GM15510 (cell line): ENCODE results near the gene MSGN1.

Experiments
- POLR2A ChIP-seq: IDR thresholded peaks from 3 replicates; pipeline ENCODE4 v1.6.1; 2011; ENCODE audit warnings: borderline replicate concordance; ENCODE audit not compliant: insufficient read length; ENCODE audit errors: extremely low read depth

Gene MSGN1

DNA sequence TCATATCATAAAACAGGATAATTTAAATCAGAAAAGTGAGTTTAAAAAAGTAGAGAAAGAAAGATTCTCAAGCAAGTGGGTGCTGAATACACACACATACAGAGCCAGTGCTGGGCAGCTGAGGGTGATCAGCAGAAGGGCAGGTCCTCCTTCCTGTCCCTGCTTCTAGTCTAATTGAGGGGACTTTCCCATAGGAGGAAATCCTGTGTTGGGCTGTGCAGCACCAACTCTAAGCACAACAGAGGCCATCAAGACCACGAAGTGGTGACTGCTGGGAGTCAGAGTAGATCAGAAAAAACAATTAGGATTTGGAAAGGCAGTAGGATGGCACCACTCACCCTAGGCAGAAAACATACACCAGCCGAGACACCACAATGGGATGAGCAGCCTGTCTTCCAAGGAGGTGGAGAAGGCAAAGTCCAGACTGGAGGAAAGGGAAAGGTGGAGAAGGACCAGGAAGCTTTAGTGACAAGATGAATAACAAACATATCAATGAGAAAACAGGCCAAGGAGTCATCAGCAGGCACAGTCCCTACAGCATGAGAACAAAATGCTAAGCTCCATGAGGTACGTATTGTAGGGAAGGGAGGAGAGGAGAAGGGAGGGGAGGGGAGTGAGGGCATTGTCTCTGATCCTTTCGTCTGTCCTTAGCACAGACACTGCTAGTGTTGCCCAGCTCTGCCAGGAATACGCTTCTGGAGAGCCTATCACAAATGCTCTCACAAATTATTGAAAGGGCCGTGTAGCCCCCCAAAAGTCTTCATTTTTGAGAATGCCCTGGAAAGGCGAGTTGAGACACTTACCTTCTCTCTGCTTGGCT lies 16.7 kb upstream of the MSGN1 start:
- TF ChIP-seq POLR2A: no peak

DNA sequence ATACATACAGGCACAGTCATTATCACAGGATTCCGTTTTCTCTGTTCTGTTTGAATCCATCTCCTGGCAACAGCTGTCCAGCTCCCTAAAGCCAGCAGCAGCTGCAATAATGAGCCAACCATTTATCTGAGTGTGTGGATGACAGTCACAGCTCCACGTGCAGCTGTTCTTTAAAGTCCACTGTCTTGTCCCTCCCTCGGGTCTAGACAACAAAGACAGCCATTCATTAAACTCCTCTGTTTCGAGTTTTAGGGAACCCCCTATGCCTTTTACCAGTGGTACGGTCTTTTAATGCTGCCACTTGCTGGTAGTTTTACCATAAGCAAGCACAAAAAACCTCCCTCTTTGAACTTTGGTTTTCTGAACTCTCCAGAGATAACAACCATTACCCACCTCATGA lies 16.0 kb upstream of the MSGN1 start:
- TF ChIP-seq POLR2A: no peak

DNA sequence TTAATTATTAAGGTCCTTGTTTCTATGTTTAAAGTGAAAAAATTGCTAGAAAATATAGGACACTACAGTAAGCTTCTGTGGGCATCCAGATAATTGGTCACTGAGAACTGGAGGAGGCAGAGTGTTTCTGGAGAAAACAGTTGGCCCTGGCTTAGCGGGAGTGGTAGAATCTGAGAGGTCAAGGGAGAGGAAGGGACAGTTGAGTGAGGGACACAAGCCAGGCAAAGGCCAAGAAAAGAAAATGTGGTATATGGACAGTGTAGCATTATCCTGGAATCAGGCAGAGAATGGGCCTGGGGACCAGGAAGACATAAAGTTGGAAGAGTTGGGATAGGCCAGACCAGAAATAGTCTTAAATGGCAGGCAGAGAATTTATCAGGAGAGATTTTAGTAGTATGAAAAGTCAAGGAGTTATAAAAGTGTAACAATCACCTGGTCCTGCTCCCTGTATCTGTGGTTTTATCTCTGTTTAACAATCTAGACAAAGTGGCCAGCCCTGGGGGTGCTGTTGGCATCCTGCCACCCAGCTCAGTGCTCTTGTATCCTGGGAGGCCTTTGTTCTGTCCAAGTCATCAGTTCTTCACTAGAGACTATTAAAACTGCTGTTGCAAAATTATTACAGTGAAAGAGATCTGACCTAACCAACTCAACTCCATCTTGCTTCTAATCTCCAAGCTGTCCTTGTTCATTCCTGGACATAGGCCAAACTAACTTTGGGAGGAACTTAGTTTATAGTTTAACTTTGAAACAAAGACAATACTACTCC lies 15.4 kb upstream of the MSGN1 start:
- no peak for TF ChIP-seq POLR2A

DNA sequence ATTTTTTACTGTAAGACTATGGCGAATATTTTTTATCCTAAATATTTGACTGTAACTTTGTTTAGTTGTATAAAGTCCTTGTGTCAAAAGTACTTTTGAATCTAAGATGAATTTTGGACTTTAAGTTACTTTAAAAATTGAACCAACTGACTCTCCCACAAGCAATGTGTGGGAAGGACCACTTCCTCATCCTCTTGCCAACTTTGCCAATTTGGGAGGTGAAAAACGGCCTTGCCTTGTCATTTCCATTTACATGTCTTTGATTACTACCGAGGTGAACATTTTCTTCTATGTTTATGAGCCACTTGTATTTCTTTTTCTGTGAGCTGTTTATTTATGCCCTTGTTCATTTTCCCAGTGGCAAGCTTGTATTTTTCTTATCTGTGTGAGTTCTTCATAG lies 12.8 kb upstream of the MSGN1 start:
- no peak for TF ChIP-seq POLR2A

DNA sequence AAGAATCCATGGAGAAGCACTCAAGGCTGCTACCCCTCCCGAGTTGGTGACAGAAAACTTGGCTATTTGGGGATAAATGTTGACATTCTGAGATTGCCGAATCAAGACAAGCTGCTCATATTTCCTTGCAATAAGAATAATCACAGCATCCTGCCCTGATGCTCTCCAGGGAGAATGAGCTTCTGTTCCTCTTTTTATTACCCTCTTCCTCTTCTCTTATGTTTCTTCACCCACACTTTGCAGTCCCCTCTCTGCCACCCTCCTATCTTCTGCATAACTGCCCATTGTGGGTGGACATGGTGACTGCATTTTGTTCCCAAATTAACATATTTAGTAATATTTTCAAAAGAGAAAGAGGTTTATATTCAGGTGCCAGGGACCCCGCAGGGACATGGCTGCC lies 11.9 kb upstream of the MSGN1 start:
- no peak for TF ChIP-seq POLR2A

DNA sequence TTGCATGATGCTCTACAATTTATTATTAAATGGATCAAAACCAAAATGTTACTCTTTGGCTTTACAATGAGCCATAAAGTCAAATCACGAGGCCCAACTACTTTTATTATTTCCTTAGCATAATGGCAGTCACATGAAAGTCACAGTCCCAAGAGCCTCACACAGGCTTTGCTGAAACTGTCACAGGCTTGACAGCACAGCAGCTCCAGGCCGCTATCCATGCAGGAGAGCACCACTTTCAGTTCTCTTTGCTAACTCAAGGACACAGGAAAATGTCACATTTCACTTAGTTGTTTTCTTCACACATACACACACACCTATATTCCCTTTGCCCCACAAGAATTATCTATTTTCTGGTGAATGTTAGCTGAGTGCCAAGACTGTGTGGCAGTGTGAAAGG lies 11.1 kb upstream of the MSGN1 start:
- TF ChIP-seq POLR2A: no peak

DNA sequence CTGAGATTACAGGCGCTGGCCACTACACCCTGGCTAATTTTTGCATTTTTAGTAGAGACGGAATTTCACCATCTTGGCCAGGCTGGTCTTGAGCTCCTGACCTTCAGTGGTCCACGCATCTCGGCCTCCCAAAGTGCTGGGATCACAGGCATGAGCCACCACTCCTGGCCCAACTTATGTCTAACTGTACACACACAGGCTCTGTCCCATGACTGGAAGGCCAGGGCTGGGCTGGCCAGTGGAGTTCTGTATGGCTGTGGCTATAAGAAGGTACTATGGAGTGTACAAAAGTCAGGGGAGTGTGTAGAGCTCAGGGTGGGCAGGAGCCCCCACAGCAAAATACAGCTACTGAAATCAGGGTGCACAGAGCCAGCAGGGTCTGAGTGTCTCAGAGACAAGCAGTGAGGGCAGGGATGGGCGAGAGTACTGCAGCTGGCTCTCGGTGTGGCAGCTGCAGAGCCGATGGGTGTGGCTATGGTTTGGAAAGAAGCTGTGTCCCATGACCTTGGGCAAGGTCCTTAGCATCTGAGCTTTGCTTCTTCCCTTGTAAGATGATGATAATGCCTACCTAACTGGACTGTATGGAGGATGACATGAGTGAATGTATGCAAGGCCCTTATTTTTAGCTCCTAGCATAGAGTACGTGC lies 10.4 kb upstream of the MSGN1 start:
- TF ChIP-seq POLR2A: no peak

DNA sequence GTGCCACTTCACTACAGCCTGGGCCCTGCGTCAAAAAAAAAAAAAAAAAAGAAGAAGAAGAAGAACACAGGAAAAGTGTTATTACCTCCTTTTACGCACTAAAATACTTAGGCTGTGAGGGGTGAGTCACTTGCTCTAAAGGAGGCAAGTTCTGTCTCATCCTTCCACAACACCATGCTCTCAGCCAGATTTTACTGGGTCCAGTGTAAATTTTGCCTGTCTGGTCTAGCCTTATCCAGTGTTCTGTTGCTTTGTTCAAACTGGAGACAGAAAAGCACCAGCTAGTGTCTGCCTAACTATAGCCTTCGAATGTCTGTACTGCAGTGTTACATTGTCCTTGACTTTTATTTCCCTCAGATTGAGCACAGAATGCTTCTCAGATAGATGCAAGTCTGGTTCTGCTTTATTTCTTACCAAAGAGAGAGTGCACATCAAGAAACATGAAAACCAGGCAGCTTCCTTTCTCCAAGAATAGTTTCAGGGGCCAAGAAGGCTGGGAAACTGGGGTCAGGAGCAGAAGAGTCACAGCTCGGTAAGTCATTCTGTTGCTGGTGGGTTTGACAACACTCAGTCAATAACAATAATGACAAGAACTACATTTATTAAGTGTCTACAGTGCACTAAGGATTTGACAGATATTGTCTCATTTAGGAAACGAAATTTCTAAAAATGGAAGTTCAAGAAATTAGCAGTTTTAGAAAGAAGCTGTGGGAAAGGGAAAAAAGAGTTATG lies 3.1 kb upstream of the MSGN1 start:
- TF ChIP-seq POLR2A: no peak

DNA sequence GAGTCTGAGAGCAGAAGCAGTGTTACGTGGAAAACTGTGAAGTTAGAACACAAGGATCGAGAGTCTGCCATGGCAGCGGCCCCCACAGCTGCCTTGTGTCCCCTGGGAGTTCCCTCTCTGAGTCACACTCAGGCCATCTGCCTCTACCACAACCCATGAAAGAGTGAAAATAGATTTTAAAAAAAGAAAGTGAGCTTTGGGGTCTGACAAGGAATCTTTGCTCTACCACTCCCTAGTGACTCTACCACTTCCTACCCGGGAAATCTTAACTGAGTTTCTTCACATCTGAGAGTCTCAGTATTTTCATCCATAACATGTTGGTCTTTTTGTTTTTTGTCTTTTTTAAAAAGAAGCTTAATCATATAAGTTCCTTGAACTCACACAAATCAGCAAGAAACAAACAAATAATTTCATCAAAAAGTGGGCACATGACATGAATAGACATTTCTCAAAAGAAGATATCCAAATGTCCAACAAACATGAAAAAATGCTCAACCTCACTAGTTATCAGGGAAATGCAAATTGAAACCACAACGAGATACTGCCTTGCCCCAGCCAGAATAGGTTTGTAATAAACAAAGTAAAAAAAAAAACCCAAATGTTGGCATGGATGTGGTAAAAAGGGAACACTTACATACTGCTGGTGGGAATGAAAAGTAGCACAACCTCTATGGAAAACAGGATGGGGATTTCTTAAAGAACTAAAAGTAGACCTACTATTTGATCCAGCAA lies 2.4 kb upstream of the MSGN1 start:
- no peak for TF ChIP-seq POLR2A

DNA sequence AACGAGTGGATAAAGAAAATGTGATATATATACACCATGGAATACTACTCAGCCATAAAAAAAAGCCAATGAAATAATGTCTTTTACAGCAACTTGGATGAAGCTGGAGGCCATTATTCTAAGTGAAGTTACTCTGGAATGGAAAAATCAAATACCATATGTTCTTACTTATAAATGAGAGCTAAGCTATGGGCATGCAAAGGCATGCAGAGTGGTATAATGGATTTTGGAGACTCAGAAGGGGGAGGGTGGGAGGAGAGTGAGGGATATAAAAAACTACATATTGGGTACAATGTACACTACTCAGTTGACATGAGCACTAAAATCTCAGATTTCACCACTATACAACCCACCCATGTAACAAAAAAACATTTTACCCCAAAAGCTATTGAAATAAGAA lies 1.7 kb upstream of the MSGN1 start:
- TF ChIP-seq POLR2A: no peak

DNA sequence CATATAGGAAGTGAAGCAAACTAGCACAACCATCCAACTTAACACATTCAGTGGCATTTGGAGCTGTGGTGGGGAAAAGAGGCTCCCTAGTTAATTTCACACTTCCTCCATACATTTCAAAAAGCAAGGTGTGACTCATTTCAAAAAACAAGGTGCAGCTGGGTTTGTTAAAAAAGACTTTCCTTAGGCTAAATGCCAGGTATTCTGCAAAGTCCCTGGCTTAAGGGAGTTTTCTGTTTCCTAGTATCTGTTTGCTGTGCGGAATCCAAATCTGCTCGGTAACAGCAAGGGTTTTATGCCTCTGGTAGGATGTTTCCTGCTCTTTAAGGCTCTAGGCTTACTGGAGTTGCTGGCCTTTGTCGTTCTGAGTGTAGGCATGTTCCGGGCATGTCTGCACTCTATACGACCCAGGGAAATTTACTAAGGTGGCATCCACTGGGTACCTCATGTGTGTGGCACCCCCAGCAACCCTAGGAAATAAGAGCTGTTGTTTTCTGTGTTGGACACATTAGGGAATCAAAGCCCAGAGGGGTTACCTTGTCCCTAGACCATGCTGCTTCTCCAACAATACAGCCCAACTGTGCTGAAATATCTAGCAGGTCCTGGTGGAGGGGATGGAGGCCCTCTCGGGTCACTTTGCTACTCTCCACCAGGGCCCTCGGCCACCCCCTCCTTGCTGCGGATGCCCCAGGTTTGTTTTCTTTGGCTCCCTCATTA lies 634 bp upstream of the MSGN1 start:
- no peak for TF ChIP-seq POLR2A

DNA sequence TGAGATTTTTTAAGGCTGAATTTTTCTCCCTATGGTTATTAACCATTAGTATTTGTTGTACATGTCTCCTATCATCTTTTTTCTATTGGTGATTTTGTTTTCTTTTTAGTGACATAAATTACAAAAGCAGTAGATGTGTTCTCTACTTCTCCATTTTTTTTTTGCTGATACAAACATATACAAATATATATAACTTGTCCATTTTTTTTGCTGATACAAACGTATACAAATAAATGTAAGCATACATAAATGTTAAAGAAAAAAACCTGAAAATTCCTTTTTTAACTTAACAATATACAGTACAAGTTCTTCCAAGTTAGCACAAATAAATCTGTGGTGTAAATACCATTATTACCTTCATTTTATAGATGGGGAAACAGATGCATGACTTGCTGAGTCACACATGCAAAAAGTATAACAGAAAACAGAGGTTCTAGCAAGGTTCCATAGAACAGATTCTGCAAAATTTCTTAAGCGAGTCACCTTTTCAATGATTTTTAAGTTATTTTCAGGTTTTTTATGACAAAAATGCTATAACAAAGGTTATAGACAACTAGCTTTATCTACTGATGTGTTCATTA lies 2.1 kb downstream of the MSGN1 start:
- no peak for TF ChIP-seq POLR2A

DNA sequence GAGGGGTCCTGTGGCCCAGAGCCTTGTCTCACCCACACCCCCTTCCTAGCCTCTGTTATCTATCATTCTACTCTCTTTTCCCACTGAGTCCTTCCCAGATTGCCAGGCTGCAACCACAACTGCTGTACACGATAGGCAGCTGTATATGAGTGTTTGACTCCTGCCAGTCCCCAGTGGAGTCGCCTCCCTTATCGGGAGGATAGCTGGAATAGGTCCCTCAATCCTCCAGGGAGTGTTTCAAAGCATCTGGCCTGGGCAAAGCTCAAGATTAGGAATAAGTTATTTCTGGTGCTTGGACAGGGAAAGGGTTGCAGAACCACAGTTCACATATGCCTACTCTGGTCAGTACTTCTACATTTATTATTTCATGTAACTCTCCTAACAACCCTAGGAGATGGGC lies 4.8 kb downstream of the MSGN1 start:
- no peak for TF ChIP-seq POLR2A
